Gastroesophageal sphincter (tissue), 3 donors: ENCODE measurements around the gene FAM219A.

ENCODE experiments used
- EP300 ChIP-seq: sonication (generic); formaldehyde crosslinking; IDR thresholded peaks from one replicate; pipeline ENCODE4 v1.6.1; 2017; ENCODE audit warnings: antibody characterized with exemption, mild to moderate bottlenecking
- POLR2A ChIP-seq, 2 donors: fragments of 450-650 bp; IDR thresholded peaks; one replicate each; pipeline ENCODE4 v1.6.1; 2017; ENCODE audit warnings: antibody characterized with exemption in 2 of 2, mild to moderate bottlenecking in 2 of 2, moderate library complexity in 1 of 2
- POLR2AphosphoS5 ChIP-seq: sonication (generic); formaldehyde crosslinking; IDR thresholded peaks from one replicate; pipeline ENCODE4 v1.6.1; 2017; ENCODE audit warnings: antibody characterized with exemption
- TF ChIP-seq, protein P1 (sequence below), 4 experiments: fragments of 200-600 bp in 2 of 4; fragments of 450-650 bp in 2 of 4; sonication (generic) in 1 of 4; IDR thresholded peaks; one replicate each; pipeline ENCODE4 v1.5.1; 2017 to 2019; ENCODE audit warnings: antibody characterized with exemption in 4 of 4, mild to moderate bottlenecking in 2 of 4, moderate library complexity in 2 of 4

DNA sequence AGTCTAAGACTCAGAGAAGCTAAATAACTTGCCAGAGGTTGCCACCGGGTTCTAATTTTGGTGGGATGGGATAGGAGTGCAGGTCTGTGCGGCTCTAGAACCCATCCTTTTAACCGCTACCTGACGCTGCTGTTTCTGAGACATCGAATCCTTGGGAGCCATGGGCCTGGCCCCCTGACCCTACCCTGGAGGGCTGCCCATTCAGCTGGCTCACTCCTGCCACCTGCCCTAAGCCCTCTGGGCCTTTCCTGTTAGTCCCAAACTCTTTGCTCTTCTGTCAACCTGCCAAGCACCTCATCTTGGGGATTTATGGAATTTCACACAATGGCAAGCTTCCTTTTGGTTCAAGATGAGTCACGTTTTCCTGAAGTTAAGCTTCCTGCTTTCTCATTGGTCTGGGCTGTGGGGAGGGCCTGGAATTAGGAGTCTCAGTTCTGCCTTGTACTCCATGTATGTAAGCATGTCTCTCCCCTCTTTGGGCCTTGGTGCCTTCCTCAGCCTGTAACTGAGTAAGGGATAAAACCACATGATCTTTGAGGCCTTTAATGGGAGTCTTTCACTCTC is 37.9 kb upstream of the FAM219A start:
- TF ChIP-seq POLR2A (IDR thresholded peaks at IDR 0.05) (no peak), POLR2AphosphoS5 (no peak), EP300 (no peak)
- TF ChIP-seq, protein P1, sequence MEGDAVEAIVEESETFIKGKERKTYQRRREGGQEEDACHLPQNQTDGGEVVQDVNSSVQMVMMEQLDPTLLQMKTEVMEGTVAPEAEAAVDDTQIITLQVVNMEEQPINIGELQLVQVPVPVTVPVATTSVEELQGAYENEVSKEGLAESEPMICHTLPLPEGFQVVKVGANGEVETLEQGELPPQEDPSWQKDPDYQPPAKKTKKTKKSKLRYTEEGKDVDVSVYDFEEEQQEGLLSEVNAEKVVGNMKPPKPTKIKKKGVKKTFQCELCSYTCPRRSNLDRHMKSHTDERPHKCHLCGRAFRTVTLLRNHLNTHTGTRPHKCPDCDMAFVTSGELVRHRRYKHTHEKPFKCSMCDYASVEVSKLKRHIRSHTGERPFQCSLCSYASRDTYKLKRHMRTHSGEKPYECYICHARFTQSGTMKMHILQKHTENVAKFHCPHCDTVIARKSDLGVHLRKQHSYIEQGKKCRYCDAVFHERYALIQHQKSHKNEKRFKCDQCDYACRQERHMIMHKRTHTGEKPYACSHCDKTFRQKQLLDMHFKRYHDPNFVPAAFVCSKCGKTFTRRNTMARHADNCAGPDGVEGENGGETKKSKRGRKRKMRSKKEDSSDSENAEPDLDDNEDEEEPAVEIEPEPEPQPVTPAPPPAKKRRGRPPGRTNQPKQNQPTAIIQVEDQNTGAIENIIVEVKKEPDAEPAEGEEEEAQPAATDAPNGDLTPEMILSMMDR (IDR thresholded peaks at IDR 0.05): no peak
